ENCODE measurements around the gene PEF1.

Gene PEF1

GRCh38 chr1:31652891-31653499, 8.3 kb upstream of the PEF1 start:
- DNase-seq, result no peak

DNA sequence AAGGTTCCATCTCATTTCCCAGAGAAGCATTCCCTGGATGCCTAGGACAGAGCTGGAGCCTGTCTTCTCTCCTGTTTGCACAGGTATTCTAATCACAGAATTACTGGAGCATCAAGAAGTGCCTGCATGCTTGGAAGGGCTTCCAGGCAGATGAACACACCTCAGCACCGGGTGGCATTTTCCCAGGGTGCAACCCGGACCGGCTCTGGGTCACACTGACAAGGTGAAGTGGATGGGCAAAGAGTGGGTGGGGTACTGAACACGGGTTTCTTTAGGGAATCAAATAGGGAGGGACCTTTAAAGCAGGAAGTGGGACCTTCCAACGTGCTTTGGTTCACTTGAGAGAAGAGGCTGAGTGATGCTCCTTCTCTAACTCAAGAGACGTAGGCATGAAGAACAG, 7.1 kb upstream of the PEF1 start:
- no peak for DNase-seq

DNA sequence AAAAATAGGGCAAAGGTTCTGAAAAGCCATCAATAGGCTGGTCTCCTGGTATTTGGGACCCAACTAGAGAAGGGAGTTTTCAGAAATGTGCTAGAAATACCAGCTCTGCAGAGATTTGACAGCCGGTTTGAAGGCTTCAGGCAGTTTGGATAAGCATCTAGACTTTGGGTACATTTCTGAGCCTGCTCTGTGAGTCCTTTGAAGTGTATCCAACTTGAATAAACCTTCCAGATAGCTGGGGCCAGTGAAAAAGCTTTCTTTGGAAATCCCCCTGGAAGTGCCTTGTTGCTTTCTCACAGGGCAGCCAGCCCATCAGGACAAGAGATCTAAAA, 6.4 kb upstream of the PEF1 start:
- no peak for DNase-seq

GRCh38 chr1:31650161-31651088, 5.7 kb upstream of the PEF1 start:
- no peak for DNase-seq

DNA sequence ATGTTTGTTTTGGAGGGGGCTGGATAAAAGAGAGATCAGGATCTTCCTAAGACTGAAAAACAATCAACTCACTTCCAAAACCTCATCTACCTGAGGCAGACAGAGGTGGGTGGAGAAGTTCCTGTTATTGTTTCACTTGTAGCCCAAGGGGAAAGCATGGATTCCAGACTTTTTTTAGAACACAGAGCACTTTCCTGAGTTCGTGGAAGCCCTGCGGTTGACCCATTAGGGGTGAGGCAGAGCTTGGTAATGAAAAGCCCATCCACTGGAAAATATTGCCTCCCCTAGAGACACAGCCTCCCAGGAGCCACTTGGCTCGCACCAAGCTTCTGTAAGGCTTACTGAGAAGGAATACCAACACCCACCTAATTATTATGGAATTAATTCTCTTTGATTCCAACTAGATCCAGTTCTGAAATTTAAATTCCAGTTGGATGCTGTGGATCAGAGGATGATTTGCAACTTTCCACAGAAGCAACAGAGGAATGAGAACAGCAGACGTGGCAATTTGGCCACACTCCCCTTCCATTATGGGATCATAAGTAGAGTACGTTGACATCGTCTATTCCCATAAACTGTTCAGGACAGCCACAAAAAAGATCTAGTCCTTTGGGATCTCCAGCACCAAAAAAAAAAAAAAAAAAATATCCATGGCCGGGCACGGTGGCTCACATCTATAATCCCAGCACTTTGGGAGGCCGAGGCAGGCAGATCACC, 4.1 kb upstream of the PEF1 start:
- DNase-seq, result no peak

DNA sequence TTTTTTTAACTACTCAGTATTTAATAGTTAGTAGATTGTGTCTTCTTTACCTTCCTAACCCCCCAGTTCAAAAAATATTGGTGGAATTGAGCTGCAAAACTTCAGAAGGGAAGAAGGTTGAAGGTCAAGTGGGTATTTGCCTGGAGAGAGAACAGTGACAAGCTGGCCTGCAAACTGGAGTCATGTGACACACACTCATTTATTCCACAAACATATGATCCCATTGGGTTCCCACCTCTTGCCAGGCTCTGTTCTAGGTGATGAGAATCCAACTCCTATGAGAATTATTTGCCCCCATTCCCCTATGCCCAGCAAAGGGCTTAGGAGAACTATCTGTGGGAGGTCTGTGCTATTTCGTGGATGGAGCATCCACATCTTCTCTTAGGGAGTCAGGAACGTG, 3.5 kb upstream of the PEF1 start:
- no peak for DNase-seq

GRCh38 chr1:31647106-31647505, 2.4 kb upstream of the PEF1 start:
- DNase-seq, result no peak

GRCh38 chr1:31646259-31646960, 1.7 kb upstream of the PEF1 start:
- DNase-seq, result no peak

- no peak for DNase-seq
Measured at GRCh38 chr1:31645274-31645568, 545 bp upstream of the PEF1 start.

GRCh38 chr1:31643976-31644559, 608 bp downstream of the PEF1 start:
- DNase-seq, result no peak

- DNase-seq, result no peak
Measured at GRCh38 chr1:31642897-31643296, 1.8 kb downstream of the PEF1 start.

GRCh38 chr1:31642366-31642765, 2.3 kb downstream of the PEF1 start:
- DNase-seq, result no peak

DNA sequence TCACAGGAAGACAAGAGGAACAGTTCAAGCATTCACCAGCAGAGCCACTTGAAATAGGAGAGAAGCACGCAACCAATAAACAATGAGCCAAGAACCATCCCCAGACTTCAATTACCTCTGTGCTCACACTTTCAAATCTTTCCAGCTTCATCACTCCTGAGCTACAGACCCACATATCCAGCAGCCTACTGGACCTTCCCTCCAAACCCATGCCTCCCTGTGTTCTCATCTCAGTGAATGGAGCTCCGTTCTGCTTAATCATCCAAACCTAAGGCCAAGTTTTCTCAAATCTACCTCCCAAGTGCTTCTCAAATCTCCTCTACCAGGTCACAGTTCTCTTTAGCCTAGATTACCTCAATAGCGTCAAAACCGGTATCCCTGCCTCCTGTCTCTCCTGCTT, 3.7 kb downstream of the PEF1 start:
- no peak for DNase-seq

DNA sequence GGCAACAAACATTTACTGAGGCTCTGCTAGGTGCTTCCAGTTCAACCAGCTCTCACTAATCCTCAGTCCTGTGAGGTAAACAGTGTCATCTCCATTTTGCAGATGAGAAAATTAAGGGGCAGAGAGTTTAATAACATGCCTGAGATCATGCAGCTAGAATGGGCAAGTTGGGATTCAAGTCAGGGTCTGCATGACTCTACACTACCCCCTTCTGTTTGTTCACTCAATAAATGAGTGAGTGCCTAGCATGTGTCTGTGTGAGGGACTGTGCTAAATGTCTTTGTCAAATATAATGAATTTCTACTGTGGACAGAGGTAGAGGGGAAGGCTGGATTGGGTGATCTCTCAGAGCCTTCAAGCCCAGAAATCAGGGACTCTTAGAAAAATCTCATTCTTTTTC, 4.5 kb downstream of the PEF1 start:
- no peak for DNase-seq

DNA sequence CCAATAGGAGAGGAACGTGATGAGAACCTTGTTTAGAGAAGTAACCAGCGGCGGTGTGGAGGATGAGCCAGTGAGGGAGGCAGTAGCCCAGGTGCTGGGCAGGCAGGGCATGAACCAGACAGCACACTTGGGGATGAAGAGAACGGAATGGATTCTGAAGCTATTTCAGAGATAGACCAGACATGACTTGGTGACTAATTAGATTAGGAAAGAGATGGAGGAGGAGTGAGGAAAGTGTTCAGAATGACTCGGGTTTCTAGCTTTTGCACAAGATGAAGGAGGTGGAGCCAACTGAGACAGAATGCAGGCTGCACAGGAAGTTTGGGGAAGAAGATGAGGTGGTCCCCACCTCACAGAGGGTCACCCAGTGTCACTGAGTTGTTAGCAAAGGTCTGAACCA, 5.1 kb downstream of the PEF1 start:
- no peak for DNase-seq

DNA sequence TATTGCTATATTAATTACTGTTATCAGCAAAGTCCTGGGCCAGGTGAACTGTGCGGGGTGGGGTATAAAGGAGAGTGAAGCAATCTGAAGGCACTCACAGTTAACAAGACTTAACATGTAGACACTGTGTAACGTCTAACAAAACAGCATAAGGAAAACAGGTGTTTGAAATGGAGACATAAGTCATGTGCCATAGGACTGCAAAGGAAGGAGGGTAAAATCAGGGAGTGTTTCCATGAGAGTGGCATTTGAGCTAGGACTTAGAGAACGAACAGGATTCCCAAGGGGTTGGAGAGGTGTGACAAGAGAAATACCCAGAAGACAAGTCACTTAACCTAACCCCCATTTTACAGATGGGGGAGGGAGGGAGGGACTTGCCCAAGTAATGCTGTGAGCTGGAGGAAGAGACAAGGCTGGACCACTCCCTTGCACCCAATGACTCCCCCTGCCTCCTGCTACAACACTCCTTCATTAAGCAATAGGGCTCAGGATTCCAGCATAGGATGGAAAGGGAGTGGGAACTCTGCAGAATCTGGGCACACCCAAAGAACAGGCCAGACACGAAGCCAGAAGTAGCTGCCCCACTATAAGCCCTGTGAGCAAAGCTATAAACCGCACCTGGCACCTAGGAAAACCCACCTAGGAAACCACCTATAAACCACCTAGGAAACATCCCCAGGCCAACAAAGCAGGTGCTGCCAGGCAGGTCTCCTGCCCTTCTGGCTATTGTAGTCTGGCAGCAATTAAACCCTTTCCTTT, 6.6 kb downstream of the PEF1 start:
- DNase-seq, result no peak

DNA sequence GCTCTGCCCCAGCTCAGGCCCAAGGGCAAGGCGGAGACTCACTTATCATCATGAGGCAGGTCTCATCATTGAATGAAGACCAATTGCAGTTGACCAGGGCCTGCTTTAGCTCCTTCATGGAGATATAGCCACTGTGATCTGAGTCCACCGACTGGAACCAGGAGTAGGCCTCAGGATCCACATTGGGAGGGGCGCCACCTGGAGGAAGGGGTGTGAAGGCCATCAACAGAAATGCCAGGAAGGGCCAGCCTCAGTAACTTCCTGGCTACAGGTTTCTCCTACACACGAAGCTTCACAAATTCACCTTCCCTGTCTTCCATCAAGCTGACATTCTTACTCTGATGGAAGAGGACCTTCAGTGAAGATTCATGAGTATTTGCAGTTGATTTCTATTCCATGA, 11.6 kb downstream of the PEF1 start:
- peak; percentile 70 for DNase-seq

- no peak for DNase-seq
Measured at GRCh38 chr1:31632649-31633048, 12.0 kb downstream of the PEF1 start.

DNA sequence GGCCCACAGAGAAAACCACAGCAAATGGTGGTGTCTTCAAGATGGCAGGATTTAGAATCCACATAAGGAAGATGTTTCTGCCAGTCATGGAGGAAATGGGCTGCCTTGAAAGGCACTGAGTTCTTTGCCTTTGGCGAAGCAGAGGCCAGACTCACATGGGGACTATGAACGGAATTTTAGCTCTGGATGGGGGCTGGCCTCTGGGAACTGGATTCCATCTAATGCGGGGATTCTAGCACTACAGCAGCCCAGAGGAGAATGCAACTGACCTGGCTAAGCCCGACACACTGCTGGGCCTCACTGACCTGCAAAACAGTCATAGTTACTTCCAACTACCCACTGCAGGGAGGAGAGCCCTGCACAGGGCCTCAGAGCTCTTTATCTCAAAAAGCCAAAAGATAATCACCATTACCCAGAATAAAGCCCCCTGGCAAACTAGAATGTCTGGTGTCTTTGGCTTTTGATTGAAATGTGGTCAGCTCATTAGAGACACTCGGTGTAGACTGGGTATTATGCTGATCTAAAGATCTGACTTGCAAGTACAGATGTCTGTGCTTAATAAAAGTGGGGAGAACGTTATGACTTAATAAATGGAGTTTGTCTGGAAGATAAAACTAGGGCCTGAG, 15.6 kb downstream of the PEF1 start:
- no peak for DNase-seq

DNA sequence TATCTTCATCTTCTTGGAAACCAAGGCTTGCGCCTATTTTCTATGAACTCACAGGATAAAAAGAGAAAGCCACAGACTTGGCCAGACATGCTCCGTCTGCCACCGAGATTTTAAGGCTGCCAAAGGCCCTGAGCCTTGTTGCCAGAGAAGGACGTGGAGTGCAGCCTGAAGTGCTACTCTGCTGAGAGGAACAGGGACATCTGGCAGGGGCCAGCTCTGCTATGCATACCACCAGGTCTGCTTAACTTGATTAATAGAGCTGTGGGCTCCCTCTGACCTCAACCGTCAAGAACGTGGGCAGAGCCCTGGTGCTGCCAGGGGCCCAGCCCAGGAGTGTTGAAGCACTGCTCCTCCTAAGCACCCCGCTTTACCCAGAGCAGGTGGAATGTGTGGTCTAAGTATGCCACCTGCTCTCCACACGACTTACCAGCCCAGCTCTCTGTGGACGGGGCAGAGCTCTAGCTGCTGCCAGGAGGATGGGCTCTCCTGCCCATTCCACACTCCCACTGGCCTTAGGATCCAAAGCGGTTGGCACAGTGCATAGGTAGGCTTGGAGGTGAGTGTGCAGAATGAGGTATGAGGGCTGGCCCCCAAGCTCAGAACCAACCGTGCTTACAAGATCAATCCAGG, 16.6 kb downstream of the PEF1 start:
- DNase-seq, result peak; percentile 46

GRCh38 chr1:31627301-31627929, 17.3 kb downstream of the PEF1 start:
- peak; percentile 58 for DNase-seq

Data from activated effector memory CD4-positive, alpha-beta T cell treated with anti-CD3 and anti-CD28 coated beads, Interleukin-2, amount 50 U/mL, for 16 hours (primary cell).